ENCODE data around the gene PITX1.

Gene PITX1

DNA sequence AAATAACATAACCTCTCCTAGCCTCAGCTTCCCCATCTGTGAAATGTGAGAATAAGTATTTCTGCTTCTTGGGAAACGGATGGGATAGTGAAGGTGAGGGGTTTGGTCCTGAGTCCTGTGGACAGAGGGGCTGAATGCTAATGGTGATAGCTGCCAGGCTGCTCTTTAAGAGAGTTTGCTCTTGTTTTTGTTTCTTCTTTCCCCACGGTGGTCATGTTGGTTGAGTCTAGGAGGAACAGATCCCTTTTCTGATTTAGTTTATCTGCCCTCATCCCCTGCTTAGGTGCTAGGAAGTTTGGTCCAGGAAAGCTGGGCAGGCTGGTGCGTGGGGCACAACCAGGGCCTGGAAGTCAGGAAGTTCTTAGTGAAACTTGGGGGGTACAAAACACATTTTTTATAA, 7.7 kb upstream of the PITX1 start:
- TF ChIP-seq, protein P1, sequence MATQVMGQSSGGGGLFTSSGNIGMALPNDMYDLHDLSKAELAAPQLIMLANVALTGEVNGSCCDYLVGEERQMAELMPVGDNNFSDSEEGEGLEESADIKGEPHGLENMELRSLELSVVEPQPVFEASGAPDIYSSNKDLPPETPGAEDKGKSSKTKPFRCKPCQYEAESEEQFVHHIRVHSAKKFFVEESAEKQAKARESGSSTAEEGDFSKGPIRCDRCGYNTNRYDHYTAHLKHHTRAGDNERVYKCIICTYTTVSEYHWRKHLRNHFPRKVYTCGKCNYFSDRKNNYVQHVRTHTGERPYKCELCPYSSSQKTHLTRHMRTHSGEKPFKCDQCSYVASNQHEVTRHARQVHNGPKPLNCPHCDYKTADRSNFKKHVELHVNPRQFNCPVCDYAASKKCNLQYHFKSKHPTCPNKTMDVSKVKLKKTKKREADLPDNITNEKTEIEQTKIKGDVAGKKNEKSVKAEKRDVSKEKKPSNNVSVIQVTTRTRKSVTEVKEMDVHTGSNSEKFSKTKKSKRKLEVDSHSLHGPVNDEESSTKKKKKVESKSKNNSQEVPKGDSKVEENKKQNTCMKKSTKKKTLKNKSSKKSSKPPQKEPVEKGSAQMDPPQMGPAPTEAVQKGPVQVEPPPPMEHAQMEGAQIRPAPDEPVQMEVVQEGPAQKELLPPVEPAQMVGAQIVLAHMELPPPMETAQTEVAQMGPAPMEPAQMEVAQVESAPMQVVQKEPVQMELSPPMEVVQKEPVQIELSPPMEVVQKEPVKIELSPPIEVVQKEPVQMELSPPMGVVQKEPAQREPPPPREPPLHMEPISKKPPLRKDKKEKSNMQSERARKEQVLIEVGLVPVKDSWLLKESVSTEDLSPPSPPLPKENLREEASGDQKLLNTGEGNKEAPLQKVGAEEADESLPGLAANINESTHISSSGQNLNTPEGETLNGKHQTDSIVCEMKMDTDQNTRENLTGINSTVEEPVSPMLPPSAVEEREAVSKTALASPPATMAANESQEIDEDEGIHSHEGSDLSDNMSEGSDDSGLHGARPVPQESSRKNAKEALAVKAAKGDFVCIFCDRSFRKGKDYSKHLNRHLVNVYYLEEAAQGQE (IDR thresholded peaks at IDR 0.05; ENCODE audit: insufficient read depth in 1 of 2, low read depth in 2 of 2, low read length in 2 of 2), result no peak
- TF ChIP-seq FOXP2 (optimal IDR thresholded peaks at IDR 0.05; ENCODE audit: borderline replicate concordance, extremely low read depth, extremely low read length, insufficient read depth), result no peak
- TF ChIP-seq SIN3A (IDR thresholded peaks at IDR 0.05; ENCODE audit: borderline replicate concordance, insufficient read depth, low read length), result no peak
- TF ChIP-seq TAF1 (IDR thresholded peaks at IDR 0.05; ENCODE audit: borderline replicate concordance, insufficient read depth, low read length), result no peak
- TF ChIP-seq POLR2AphosphoS5 (IDR thresholded peaks at IDR 0.05; ENCODE audit: low read depth, low read length), result no peak

DNA sequence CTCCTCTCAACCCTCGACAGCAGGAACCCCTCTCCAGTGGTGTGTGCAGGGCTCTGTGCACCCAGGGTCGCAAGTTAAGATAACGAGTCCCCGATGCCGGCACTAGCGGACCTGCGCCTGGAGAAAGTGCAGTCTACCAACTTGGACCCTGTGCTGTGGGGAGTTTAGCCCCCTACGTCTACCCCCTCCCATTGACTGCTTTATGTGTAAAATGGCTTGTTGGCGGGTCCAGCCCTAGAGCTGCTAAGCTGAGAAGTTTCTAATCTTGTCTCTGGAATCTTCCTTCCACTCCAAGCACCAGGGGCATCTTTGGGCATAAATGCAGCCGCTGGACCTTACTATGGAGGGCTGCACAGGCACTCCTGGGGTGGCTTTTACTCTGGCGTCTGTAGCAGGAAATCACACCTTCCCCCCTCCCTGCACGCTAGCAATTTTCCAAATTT, 7.1 kb upstream of the PITX1 start:
- no peak for TF ChIP-seq POLR2AphosphoS5 (IDR thresholded peaks at IDR 0.05; ENCODE audit: low read depth, low read length)
- no peak for TF ChIP-seq FOXP2 (optimal IDR thresholded peaks at IDR 0.05; ENCODE audit: borderline replicate concordance, extremely low read depth, extremely low read length, insufficient read depth)
- TF ChIP-seq, protein P1 (IDR thresholded peaks at IDR 0.05; ENCODE audit: insufficient read depth in 1 of 2, low read depth in 2 of 2, low read length in 2 of 2), result no peak
- no peak for TF ChIP-seq SIN3A (IDR thresholded peaks at IDR 0.05; ENCODE audit: borderline replicate concordance, insufficient read depth, low read length)
- TF ChIP-seq TAF1 (IDR thresholded peaks at IDR 0.05; ENCODE audit: borderline replicate concordance, insufficient read depth, low read length), result no peak

DNA sequence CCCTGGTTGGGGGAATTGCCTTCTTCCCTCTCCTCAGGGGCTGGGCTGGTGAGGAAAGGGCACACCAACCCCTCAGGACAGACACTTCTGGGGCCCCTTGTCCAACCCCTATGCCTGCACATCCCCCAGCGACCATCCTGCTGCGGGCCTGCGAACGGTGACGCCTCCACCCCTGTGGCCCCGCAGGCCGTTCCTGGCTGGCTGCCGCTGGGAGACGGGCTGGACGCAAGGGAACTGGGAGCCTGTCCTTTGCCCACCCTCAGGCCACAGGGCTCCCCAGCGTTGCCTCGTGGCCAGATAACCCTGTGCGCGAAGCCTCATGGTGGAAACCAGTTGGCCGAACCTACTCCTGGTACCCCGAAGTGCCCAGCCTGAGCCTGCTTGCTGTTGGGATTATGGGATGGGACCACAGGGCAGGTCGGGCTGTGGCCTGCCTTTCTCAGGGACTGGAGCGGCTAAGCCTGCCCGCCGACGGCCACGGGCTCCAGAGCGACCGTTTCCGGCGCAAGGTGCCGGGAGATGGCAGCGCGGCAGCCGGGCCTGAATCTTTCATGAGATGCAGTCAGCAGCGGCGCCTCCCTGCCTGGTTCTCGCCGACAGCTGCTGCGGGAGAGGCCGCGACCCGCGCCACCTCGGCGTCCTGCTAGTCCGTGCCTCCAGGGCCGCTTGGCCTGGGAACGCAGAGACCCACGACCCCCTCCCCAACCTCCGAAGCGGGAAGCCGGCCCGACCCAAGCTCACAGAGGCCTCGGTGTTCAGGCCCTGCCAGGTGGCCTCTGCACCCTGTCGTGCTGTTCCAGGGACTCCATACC, 6.5 kb upstream of the PITX1 start:
- TF ChIP-seq, protein P1 (IDR thresholded peaks at IDR 0.05; ENCODE audit: insufficient read depth in 1 of 2, low read depth in 2 of 2, low read length in 2 of 2), result no peak
- TF ChIP-seq TAF1 (IDR thresholded peaks at IDR 0.05; ENCODE audit: borderline replicate concordance, insufficient read depth, low read length) (no peak), FOXP2 (optimal IDR thresholded peaks at IDR 0.05; ENCODE audit: borderline replicate concordance, extremely low read depth, extremely low read length, insufficient read depth) (no peak), POLR2AphosphoS5 (IDR thresholded peaks at IDR 0.05; ENCODE audit: low read depth, low read length) (no peak), SIN3A (IDR thresholded peaks at IDR 0.05; ENCODE audit: borderline replicate concordance, insufficient read depth, low read length) (no peak)

DNA sequence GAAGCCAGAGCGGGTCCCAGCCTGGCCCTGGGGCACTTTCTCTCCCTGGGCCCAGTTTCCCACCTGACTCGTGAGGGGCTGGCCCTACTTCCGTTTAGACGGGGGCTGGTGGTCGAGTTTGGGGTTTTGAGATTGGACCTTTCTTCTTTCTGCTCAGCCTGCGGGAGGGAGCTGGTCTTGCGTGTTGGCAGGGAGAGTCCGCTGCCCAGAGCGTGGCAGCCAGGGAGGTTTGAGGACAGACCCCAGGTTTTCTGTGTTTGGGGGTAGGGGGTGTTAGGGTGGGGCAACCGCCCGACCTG, 6.0 kb upstream of the PITX1 start:
- TF ChIP-seq SIN3A (IDR thresholded peaks at IDR 0.05; ENCODE audit: borderline replicate concordance, insufficient read depth, low read length) (no peak), POLR2AphosphoS5 (IDR thresholded peaks at IDR 0.05; ENCODE audit: low read depth, low read length) (no peak), TAF1 (IDR thresholded peaks at IDR 0.05; ENCODE audit: borderline replicate concordance, insufficient read depth, low read length) (no peak), FOXP2 (optimal IDR thresholded peaks at IDR 0.05; ENCODE audit: borderline replicate concordance, extremely low read depth, extremely low read length, insufficient read depth) (no peak)
- TF ChIP-seq, protein P1 (IDR thresholded peaks at IDR 0.05; ENCODE audit: insufficient read depth in 1 of 2, low read depth in 2 of 2, low read length in 2 of 2), result no peak

All from PFSK-1 (cell line).